AML-193 (cell line): Measurements from ENCODE around the gene SERTAD3.
A peak's percentile ranks its signal among the peaks of the same experiment; 100 is the strongest.

ENCODE experiments used
- DNase-seq, 2 experiments: peaks; one replicate each; lab custom pipeline; 2025; lab: John Stamatoyannopoulos, UW

SERTAD3 gene

GRCh38 chr19:40425450-40426287, 18.5 kb downstream of the SERTAD3 start, which contains the start of gene SERTAD1:
SERTAD1 (minus strand) TSS chr19:40425992; CDS start chr19:40423546, 2,446 bp downstream.
- DNase-seq: peak; percentile 97 to 98

- peak in 1 of 2 experiments; percentile 10 for DNase-seq
These were observed 19.3 kb downstream of the SERTAD3 start for GRCh38 chr19:40424637-40425449.

GRCh38 chr19:40423938-40424337, 20.2 kb downstream of the SERTAD3 start:
- DNase-seq: no peak

GRCh38 chr19:40422748-40423566, 21.2 kb downstream of the SERTAD3 start:
- no peak for DNase-seq

- DNase-seq: no peak
These were observed 22.0 kb downstream of the SERTAD3 start for GRCh38 chr19:40421993-40422747.

- DNase-seq: peak; percentile 67 to 72
These were observed 23.1 kb downstream of the SERTAD3 start for GRCh38 chr19:40420766-40421765.

- no peak for DNase-seq
These were observed 23.7 kb downstream of the SERTAD3 start for GRCh38 chr19:40420451-40420765.

GRCh38 chr19:40419780-40420179, 24.4 kb downstream of the SERTAD3 start:
- DNase-seq: no peak

GRCh38 chr19:40419066-40419612, 25.0 kb downstream of the SERTAD3 start:
- no peak for DNase-seq

GRCh38 chr19:40418040-40418439, 26.1 kb downstream of the SERTAD3 start:
- DNase-seq: no peak

GRCh38 chr19:40417643-40417981, 26.5 kb downstream of the SERTAD3 start:
- DNase-seq: no peak

- no peak for DNase-seq
These were observed 27.1 kb downstream of the SERTAD3 start for GRCh38 chr19:40416918-40417642.

GRCh38 chr19:40415768-40416167, 28.4 kb downstream of the SERTAD3 start:
- no peak for DNase-seq

- no peak for DNase-seq
These were observed 29.3 kb downstream of the SERTAD3 start for GRCh38 chr19:40414542-40415535.

GRCh38 chr19:40413291-40413845, 30.8 kb downstream of the SERTAD3 start, which contains the start of gene PRX:
PRX (minus strand) TSS chr19:40413378; CDS start chr19:40407932, 5,446 bp downstream.
- no peak for DNase-seq

GRCh38 chr19:40412866-40413265, 31.3 kb downstream of the SERTAD3 start:
- DNase-seq: no peak

GRCh38 chr19:40411958-40412499, 32.1 kb downstream of the SERTAD3 start:
- DNase-seq: no peak
